Thyroid gland (tissue), 4 donors: ENCODE data around the gene KRTAP3-2. TPM values are rescaled to one million over a fixed set of nuclear protein-coding genes. Genes with fewer than 3 reads are reported as not detected.

Experiments used
- DNase-seq, 2 donors: peaks; one replicate each; pipeline ENCODE4 v3.0.0-alpha.2; 2019
- H3K27ac ChIP-seq, 3 donors: fragments of 200-600 bp; sonication (generic); 1 replicate in 2 of 3; 2 replicates in 1 of 3; pipeline ENCODE4 v1.5.1; 2016 to 2019; ENCODE audit warnings: mild to moderate bottlenecking in 1 of 3, moderate library complexity in 1 of 3
- H3K27me3 ChIP-seq: fragments of 200-600 bp; sonication (generic); one replicate; pipeline ENCODE4 v1.5.1; 2019
- H3K36me3 ChIP-seq, 2 donors: fragments of 200-600 bp; sonication (generic); one replicate each; pipeline ENCODE4 v1.5.1; 2016 to 2019
- H3K4me1 ChIP-seq, 2 donors: fragments of 200-600 bp; sonication (generic); one replicate each; pipeline ENCODE4 v1.5.1; 2017 to 2019
- H3K4me3 ChIP-seq, 3 donors: fragments of 200-600 bp; sonication (generic); replicated peaks in 1 of 3; 1 replicate in 2 of 3; 2 replicates in 1 of 3; pipeline ENCODE4 v1.5.1; 2016; ENCODE audit warnings: mild to moderate bottlenecking in 1 of 3
- H3K9me3 ChIP-seq: fragments of 200-600 bp; sonication (generic); one replicate; pipeline ENCODE4 v1.5.1; 2017
- CTCF ChIP-seq, 6 experiments: fragments of 200-600 bp in 3 of 6; fragments of 450-650 bp in 3 of 6; sonication (generic) in 3 of 6; IDR thresholded peaks; one replicate each; pipeline ENCODE4 v1.5.1; 2016 to 2019; ENCODE audit warnings: antibody characterized with exemption in 6 of 6, mild to moderate bottlenecking in 2 of 6, inconsistent platforms in 1 of 6, moderate library complexity in 1 of 6
- POLR2A ChIP-seq, 2 donors: fragments of 450-650 bp; IDR thresholded peaks; one replicate each; pipeline ENCODE4 v1.6.1; 2017; ENCODE audit warnings: antibody characterized with exemption in 2 of 2, mild to moderate bottlenecking in 2 of 2, moderate library complexity in 1 of 2
- WGBS, 2 donors: methylation state at CpG; one replicate each; pipeline ENCODE4 v1.1.5; 2017; 5-methylcytosine and 5-hydroxymethylcytosine counted together
- intact Hi-C: fragments of 100-400 bp; cut with DNase I; formaldehyde crosslinking; loops from one replicate; pipeline ENCODE4 v1.15.1; 2023
- total RNA-seq, 4 donors: library from RNA; depleted of rRNA; stranded (reverse); fragments of >200 nt; gene quantifications; one replicate each; pipeline ENCODE4 v1.2.3, GENCODE V29; 2016

Gene KRTAP3-2
- total RNA-seq, 4 donors from 2014 or later: not detected

- Histone ChIP-seq H3K4me3 (no peak overlapping the region), H3K27me3 (no peaks in the 10 kb centered on the region), H3K27ac (no peak overlapping the region), H3K36me3 (no peaks in the 10 kb centered on the region), H3K9me3 (no peaks in the 10 kb centered on the region), H3K4me1 (peaks cover 0 to 2% of the 10 kb centered on the region in 2 donors)
- intact Hi-C loops: no loop called here
- no peak for DNase-seq
- no peak for TF ChIP-seq CTCF (IDR thresholded peaks at IDR 0.05)
- TF ChIP-seq POLR2A (IDR thresholded peaks at IDR 0.05): no peak
- 61% methylated on average over 4 of the region's 4 CpGs for WGBS, 2 donors
These were observed 9.6 kb upstream of the KRTAP3-2 start for GRCh38 chr17:41009301-41009760.

DNA sequence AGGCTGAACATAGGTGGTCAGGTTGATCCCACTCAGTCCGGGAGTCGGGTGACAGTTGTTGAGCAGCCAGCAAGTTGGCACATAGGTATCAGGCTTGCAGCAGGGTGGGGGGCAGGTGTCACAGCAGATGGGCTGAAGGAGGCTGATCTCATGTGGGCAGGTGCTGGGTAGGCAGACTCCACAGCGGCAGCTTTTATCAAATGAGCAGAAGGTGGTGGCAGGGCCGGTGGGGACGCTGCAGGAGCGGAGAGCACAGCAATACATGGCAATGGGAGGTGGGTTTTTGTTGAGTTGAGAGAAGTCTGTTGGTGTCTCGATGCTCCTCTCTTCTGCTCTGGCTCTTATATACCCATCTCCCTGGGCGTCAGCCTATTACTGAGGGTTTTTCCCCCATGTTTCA, 9.1 kb upstream of the KRTAP3-2 start, which contains the start of gene KRTAP3-1:
KRTAP3-1 (minus strand) TSS at position 318 of the 400 bp plus-strand sequence; CDS start at position 264, 54 bp downstream.
- DNase-seq: no peak
- H3K36me3 ChIP-seq: no peaks in the 10 kb centered on the region
- H3K9me3 ChIP-seq: no peaks in the 10 kb centered on the region
- H3K27me3 ChIP-seq: no peaks in the 10 kb centered on the region
- peaks cover 0 to 5% of the 10 kb centered on the region in 2 donors for H3K4me1 ChIP-seq
- no peak for TF ChIP-seq POLR2A (IDR thresholded peaks at IDR 0.05)
- no peak for TF ChIP-seq CTCF (IDR thresholded peaks at IDR 0.05)
- no peak within 1 kb of the TSS for H3K4me3 ChIP-seq
- WGBS, 2 donors: 78 to 83% methylated on average over 6 to 8 of the region's 8 CpGs
- intact Hi-C loops: no loop called here
- H3K27ac ChIP-seq: no peak within 1 kb of the TSS

DNA sequence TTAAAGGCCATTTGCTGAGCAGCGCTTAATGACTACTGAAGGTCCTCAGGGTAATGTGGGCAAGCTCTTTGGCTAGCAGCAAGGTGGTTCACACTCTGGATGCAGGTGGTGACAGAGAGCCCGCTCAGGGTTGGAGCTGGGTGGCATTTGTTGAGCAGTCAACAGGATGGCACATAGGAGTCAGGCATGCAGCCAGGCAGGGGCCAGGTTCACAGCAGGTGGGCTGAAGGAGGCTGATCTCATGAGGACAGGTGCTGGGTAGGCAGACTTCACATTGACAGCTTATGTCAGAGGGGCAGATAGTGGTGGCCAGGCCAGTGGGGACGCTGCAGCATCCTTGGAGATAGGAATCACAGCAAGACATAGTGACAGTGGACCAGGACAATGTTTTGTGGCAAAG, 4.7 kb upstream of the KRTAP3-2 start:
- Histone ChIP-seq H3K4me3 (no peak overlapping the region), H3K9me3 (no peaks in the 10 kb centered on the region), H3K27me3 (no peaks in the 10 kb centered on the region), H3K27ac (no peak overlapping the region), H3K4me1 (peaks cover 0 to 10% of the 10 kb centered on the region in 2 donors), H3K36me3 (no peaks in the 10 kb centered on the region)
- intact Hi-C loops: no loop called here
- TF ChIP-seq CTCF (IDR thresholded peaks at IDR 0.05): no peak
- no peak for TF ChIP-seq POLR2A (IDR thresholded peaks at IDR 0.05)
- WGBS, 2 donors: 89 to 90% methylated on average over 3 of the region's 3 CpGs
- no peak for DNase-seq

- H3K4me3 ChIP-seq: no peak overlapping the region
- intact Hi-C loops: no loop called here
- H3K4me1 ChIP-seq: peaks cover 0 to 10% of the 10 kb centered on the region in 2 donors
- no peak for DNase-seq
- no peak for TF ChIP-seq CTCF (IDR thresholded peaks at IDR 0.05)
- TF ChIP-seq POLR2A (IDR thresholded peaks at IDR 0.05): no peak
- H3K36me3 ChIP-seq: no peaks in the 10 kb centered on the region
- WGBS, 2 donors: 31 to 32% methylated on average over 4 of the region's 4 CpGs
- H3K27ac ChIP-seq: peak overlapping the region in 1 of 3 donors; percentile 30
- H3K9me3 ChIP-seq: no peaks in the 10 kb centered on the region
- H3K27me3 ChIP-seq: no peaks in the 10 kb centered on the region
These were observed 4.2 kb upstream of the KRTAP3-2 start for GRCh38 chr17:41003926-41004325.

- H3K36me3 ChIP-seq: no peaks in the 10 kb centered on the region
- H3K9me3 ChIP-seq: no peaks in the 10 kb centered on the region
- H3K4me3 ChIP-seq: no peak overlapping the region
- TF ChIP-seq POLR2A (IDR thresholded peaks at IDR 0.05) (no peak), CTCF (IDR thresholded peaks at IDR 0.05) (no peak)
- DNase-seq: no peak
- H3K27me3 ChIP-seq: no peaks in the 10 kb centered on the region
- H3K4me1 ChIP-seq: peaks cover 0 to 10% of the 10 kb centered on the region in 2 donors
- intact Hi-C loops: no loop called here
- H3K27ac ChIP-seq: no peak overlapping the region
- WGBS, 2 donors: 76 to 77% methylated on average over 5 of the region's 5 CpGs
These were observed 3.1 kb upstream of the KRTAP3-2 start for GRCh38 chr17:41002814-41003213.
